Panc1 (cell line): ENCODE results near the gene LGALSL. TPM values are rescaled to one million over a fixed set of nuclear protein-coding genes. Genes with fewer than 3 reads are reported as not detected.

Experiments
- ATAC-seq: fragments of 200-7000 bp; cut with Tn5 transposase; 2 replicates; pipeline ENCODE4 v1.9.1; 2020; ENCODE audit warnings: mild to moderate bottlenecking, moderate library complexity
- BruUV-seq: library from RNA; stranded (reverse); fragments of 400-500 nt; replicated peaks from 2 replicates; lab custom pipeline; 2021; lab: Mats Ljungman, UMichigan
- CTCF ChIA-PET: fragments of 300-600 bp; sonication (Branson Sonifier 250); formaldehyde crosslinking; loops from one replicate; lab custom pipeline; 2022; ENCODE audit warnings: antibody characterized with exemption; lab: Charles Lee
- POLR2A ChIA-PET: fragments of 300-600 bp; sonication (Branson Sonifier 250); formaldehyde crosslinking; loops from one replicate; lab custom pipeline; 2022; ENCODE audit warnings: antibody characterized with exemption; lab: Charles Lee
- DNase-seq: peaks from one replicate; pipeline ENCODE4 v3.0.0-alpha.2; 2010; ENCODE audit warnings: low read depth, low spot score
- H3K27ac ChIP-seq: 2 replicates; pipeline ENCODE4 v1.5.1; 2011; ENCODE audit warnings: mild to moderate bottlenecking, low read length, inconsistent platforms
- H3K27me3 ChIP-seq: fragments of 200-500 bp; sonication (Bioruptor generic); 2 replicates; pipeline ENCODE4 v1.6.0; 2014; ENCODE audit warnings: low read length, inconsistent platforms; ENCODE audit not compliant: control insufficient read depth, insufficient read depth
- H3K36me3 ChIP-seq: fragments of 200-500 bp; sonication (Bioruptor generic); 2 replicates; pipeline ENCODE4 v1.5.1; 2014; ENCODE audit warnings: inconsistent platforms, mild to moderate bottlenecking, low read length, moderate library complexity; ENCODE audit not compliant: control insufficient read depth, insufficient read depth
- H3K4me1 ChIP-seq: 2 replicates; pipeline ENCODE4 v1.5.1; 2011; ENCODE audit warnings: inconsistent platforms, mild to moderate bottlenecking, low read length, moderate library complexity; ENCODE audit not compliant: control insufficient read depth, insufficient read depth
- H3K4me3 ChIP-seq, 2 experiments: 2 replicates each; pipeline ENCODE4 v1.5.1; 2011 to 2012; ENCODE audit warnings: low read depth in 2 of 2, low read length in 2 of 2, mild to moderate bottlenecking in 2 of 2, inconsistent platforms in 1 of 2, moderate library complexity in 1 of 2
- H3K9me3 ChIP-seq: fragments of 200-500 bp; sonication (Bioruptor generic); 2 replicates; pipeline ENCODE4 v1.5.1; 2014; ENCODE audit warnings: low read depth, mild to moderate bottlenecking, inconsistent platforms, low read length, moderate library complexity; ENCODE audit not compliant: control insufficient read depth, insufficient read depth
- CTCF ChIP-seq: fragments of 450-650 bp; IDR thresholded peaks from 2 replicates; pipeline ENCODE4 v1.5.1; 2017; ENCODE audit warnings: mild to moderate bottlenecking
- POLR2AphosphoS5 ChIP-seq: IDR thresholded peaks from 2 replicates; pipeline ENCODE4 v1.6.1; 2012; ENCODE audit warnings: mild to moderate bottlenecking, low read depth, low read length, moderate library complexity
- SIN3A ChIP-seq: IDR thresholded peaks from 2 replicates; pipeline ENCODE4 v1.6.1; 2012; ENCODE audit warnings: low read depth, mild to moderate bottlenecking, low read length, moderate library complexity, borderline replicate concordance; ENCODE audit not compliant: insufficient read depth
- TCF7L2 ChIP-seq: IDR thresholded peaks from 2 replicates; pipeline ENCODE4 v1.6.1; 2011; ENCODE audit warnings: mild to moderate bottlenecking, low read depth, low read length, inconsistent platforms
- in situ Hi-C: cut with HindIII; loops from 2 replicates; pipeline ENCODE4 v1.10.0; 2016; ENCODE audit warnings: low sequenced_read_pairs, low pct_unique_long_range_greater_than_20kb
- intact Hi-C: fragments of 100-400 bp; cut with micrococcal nuclease; formaldehyde crosslinking; loops from one replicate; pipeline ENCODE4 v1.10.0; 2022; ENCODE audit not compliant: unreplicated experiment
- total RNA-seq: library from RNA; stranded (reverse); gene quantifications from one replicate; pipeline ENCODE4 v1.2.1, GENCODE V29; 2021; ENCODE audit not compliant: unreplicated experiment
- TF ChIP-seq, protein P1 (sequence below), 2 experiments: IDR thresholded peaks; 2 replicates each; pipeline ENCODE4 v1.6.1; 2011 to 2012; ENCODE audit warnings: low read depth in 2 of 2, control low read depth in 1 of 2, low read length in 1 of 2, mild to moderate bottlenecking in 1 of 2, moderate library complexity in 1 of 2; ENCODE audit not compliant: insufficient read depth in 1 of 2

The LGALSL gene
- total RNA-seq, 1 experiment from 2014 or later = 5.3 TPM

- Histone ChIP-seq H3K4me1 (no peaks in the 10 kb centered on the region), H3K36me3 (no peaks in the 10 kb centered on the region), H3K4me3 (no peak overlapping the region), H3K27me3 (peaks cover 14% of the 10 kb centered on the region), H3K9me3 (no peaks in the 10 kb centered on the region), H3K27ac (no peak overlapping the region)
- BruUV-seq = no TSS peak
- ChIA-PET CTCF (no interaction called here), POLR2A (no interaction called here)
- TF ChIP-seq CTCF = no peak
- TF ChIP-seq POLR2AphosphoS5 = no peak
- TF ChIP-seq SIN3A = no peak
- TF ChIP-seq TCF7L2 = no peak
- TF ChIP-seq, protein P1, sequence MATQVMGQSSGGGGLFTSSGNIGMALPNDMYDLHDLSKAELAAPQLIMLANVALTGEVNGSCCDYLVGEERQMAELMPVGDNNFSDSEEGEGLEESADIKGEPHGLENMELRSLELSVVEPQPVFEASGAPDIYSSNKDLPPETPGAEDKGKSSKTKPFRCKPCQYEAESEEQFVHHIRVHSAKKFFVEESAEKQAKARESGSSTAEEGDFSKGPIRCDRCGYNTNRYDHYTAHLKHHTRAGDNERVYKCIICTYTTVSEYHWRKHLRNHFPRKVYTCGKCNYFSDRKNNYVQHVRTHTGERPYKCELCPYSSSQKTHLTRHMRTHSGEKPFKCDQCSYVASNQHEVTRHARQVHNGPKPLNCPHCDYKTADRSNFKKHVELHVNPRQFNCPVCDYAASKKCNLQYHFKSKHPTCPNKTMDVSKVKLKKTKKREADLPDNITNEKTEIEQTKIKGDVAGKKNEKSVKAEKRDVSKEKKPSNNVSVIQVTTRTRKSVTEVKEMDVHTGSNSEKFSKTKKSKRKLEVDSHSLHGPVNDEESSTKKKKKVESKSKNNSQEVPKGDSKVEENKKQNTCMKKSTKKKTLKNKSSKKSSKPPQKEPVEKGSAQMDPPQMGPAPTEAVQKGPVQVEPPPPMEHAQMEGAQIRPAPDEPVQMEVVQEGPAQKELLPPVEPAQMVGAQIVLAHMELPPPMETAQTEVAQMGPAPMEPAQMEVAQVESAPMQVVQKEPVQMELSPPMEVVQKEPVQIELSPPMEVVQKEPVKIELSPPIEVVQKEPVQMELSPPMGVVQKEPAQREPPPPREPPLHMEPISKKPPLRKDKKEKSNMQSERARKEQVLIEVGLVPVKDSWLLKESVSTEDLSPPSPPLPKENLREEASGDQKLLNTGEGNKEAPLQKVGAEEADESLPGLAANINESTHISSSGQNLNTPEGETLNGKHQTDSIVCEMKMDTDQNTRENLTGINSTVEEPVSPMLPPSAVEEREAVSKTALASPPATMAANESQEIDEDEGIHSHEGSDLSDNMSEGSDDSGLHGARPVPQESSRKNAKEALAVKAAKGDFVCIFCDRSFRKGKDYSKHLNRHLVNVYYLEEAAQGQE (IDR thresholded peaks at IDR 0.05; ENCODE audit: insufficient read depth in 1 of 2, low read depth in 2 of 2, low read length in 1 of 2) = no peak
- DNase-seq = no peak
- in situ Hi-C loops (no loop called here), intact Hi-C loops (no loop called here)
- ATAC-seq = no peak
Measured at GRCh38 chr2:64439194-64439593, 14.8 kb upstream of the LGALSL start.

DNA sequence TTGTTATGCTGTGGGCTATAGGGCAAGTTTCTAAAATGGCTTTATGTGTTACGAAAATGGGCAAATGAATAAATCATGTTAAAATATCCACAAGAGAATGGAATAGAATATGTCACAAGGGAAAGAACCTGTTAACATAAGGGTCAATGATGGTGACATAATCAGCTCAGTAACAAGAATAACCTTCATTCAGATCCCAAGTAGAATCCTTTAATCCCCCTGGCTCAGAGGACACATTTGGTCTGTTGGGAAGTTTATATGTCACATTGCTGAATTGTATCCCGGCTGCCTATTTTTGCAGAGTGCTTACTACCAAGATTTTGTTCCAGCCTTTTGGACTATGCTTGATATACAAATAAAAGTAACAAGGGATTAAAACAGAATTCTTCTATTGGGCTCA is 13.1 kb upstream of the LGALSL start:
- CTCF ChIA-PET = no interaction called here
- Histone ChIP-seq H3K9me3 (no peaks in the 10 kb centered on the region), H3K4me3 (no peak overlapping the region), H3K27ac (no peak overlapping the region), H3K27me3 (peaks cover 12% of the 10 kb centered on the region), H3K4me1 (no peaks in the 10 kb centered on the region), H3K36me3 (no peaks in the 10 kb centered on the region)
- ATAC-seq (no peak), DNase-seq (no peak)
- intact Hi-C loops = no loop called here
- POLR2A ChIA-PET = no interaction called here
- in situ Hi-C loops = no loop called here
- TF ChIP-seq CTCF = no peak
- no peak for TF ChIP-seq TCF7L2
- no peak for TF ChIP-seq SIN3A
- TF ChIP-seq, protein P1 (IDR thresholded peaks at IDR 0.05; ENCODE audit: insufficient read depth in 1 of 2, low read depth in 2 of 2, low read length in 1 of 2) = no peak
- no peak for TF ChIP-seq POLR2AphosphoS5
- BruUV-seq = no TSS peak
